Measurements from ENCODE around the gene PGF.

The PGF gene

DNA sequence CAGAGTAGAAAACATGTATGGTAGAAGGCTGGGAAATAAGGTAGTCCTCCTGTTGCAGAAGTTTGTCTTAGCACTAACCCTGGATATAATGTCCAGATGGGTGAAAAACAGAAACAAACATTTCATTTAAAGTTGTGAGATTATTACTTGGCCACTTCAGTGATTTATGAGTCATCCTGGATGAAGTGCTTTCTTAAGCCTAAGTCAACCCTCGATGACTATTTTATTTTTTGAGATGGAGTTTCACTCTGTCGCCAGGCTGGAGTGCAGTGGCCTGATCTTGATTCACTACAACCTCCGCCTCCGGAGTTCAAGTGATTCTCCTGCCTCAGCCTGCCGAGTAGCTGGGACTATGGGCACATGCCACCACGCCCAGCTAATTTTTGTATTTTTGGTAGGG, 63.5 kb downstream of the PGF start:
- no peak for DNase-seq

All from amniotic stem cell (primary cell).